Type B pancreatic cell (in vitro differentiated cells): ENCODE measurements around the gene TSTD2. TPM values are rescaled to one million over a fixed set of nuclear protein-coding genes. Genes with fewer than 3 reads are reported as not detected.
"Not testable (repeated sequence)": the region's sequence is repeated elsewhere in the genome, so short reads cannot be mapped to it uniquely, and the experiment has no call there.

Experiments used
- DNase-seq: peaks from one replicate; pipeline ENCODE4 v3.0.0; 2021; ENCODE audit warnings: mixed read lengths; ENCODE audit not compliant: unreplicated experiment; ENCODE audit errors: extremely low spot score
- H3K27ac Mint-ChIP-seq: 2 replicates; pipeline ENCODE4 v1.8.0; 2021; ENCODE audit warnings: mild to moderate bottlenecking, mixed read lengths
- H3K27me3 Mint-ChIP-seq: 2 replicates; pipeline ENCODE4 v1.8.0; 2021; ENCODE audit warnings: mixed read lengths
- H3K36me3 Mint-ChIP-seq: 2 replicates; pipeline ENCODE4 v1.8.0; 2021; ENCODE audit warnings: mixed read lengths
- H3K4me1 Mint-ChIP-seq: one replicate; pipeline ENCODE4 v1.8.0; 2021; ENCODE audit warnings: mixed read lengths; ENCODE audit not compliant: unreplicated experiment
- H3K4me3 Mint-ChIP-seq: 2 replicates; pipeline ENCODE4 v1.8.0; 2021; ENCODE audit warnings: mild to moderate bottlenecking, mixed read lengths
- H3K9me3 Mint-ChIP-seq: 2 replicates; pipeline ENCODE4 v1.8.0; 2021; ENCODE audit warnings: mixed read lengths
- total RNA-seq: library from RNA; stranded (reverse); gene quantifications from 2 replicates; pipeline ENCODE4 v1.2.1, GENCODE V29; 2021; ENCODE audit warnings: low replicate concordance
- TF ChIP-seq, protein P1 (sequence below): fragments of 200-600 bp; sonication (generic); conservative IDR thresholded peaks from 2 replicates; pipeline ENCODE4 v1.5.0; 2021; ENCODE audit warnings: antibody characterized with exemption, mild to moderate bottlenecking

Gene TSTD2
- total RNA-seq, 1 donor from 2014 or later = 24.9 TPM

GRCh38 chr9:97591535-97591934 is 41.6 kb downstream of the TSTD2 start:
- H3K36me3 Mint-ChIP-seq = no peaks in the 10 kb centered on the region
- no peak overlapping the region for H3K27ac Mint-ChIP-seq
- no peak overlapping the region for H3K4me3 Mint-ChIP-seq
- TF ChIP-seq, protein P1, sequence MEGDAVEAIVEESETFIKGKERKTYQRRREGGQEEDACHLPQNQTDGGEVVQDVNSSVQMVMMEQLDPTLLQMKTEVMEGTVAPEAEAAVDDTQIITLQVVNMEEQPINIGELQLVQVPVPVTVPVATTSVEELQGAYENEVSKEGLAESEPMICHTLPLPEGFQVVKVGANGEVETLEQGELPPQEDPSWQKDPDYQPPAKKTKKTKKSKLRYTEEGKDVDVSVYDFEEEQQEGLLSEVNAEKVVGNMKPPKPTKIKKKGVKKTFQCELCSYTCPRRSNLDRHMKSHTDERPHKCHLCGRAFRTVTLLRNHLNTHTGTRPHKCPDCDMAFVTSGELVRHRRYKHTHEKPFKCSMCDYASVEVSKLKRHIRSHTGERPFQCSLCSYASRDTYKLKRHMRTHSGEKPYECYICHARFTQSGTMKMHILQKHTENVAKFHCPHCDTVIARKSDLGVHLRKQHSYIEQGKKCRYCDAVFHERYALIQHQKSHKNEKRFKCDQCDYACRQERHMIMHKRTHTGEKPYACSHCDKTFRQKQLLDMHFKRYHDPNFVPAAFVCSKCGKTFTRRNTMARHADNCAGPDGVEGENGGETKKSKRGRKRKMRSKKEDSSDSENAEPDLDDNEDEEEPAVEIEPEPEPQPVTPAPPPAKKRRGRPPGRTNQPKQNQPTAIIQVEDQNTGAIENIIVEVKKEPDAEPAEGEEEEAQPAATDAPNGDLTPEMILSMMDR = no peak
- H3K4me1 Mint-ChIP-seq = no peaks in the 10 kb centered on the region
- no peaks in the 10 kb centered on the region for H3K9me3 Mint-ChIP-seq
- H3K27me3 Mint-ChIP-seq = peaks cover 6% of the 10 kb centered on the region
- DNase-seq = no peak

DNA sequence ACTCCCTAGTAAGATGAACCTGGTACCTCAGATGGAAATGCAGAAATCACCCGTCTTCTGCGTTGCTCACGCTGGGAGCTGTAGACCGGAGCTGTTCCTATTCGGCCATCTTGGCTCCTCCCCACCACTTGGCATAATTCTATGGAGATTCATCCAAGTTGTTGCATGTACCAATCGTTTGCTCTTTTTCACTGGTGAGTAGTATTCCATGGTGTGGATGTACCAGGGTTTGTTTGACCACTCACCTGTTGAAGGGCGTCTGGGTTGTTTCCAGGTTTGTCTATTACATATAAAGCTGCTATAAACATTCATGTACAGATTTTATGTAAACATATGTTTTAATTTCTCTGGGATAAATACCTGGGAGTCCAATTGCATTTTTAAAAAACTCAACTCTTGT is 46.3 kb downstream of the TSTD2 start:
- H3K27ac Mint-ChIP-seq, H3K9me3 Mint-ChIP-seq, H3K4me1 Mint-ChIP-seq, H3K36me3 Mint-ChIP-seq, H3K27me3 Mint-ChIP-seq, DNase-seq, H3K4me3 Mint-ChIP-seq: not testable (repeated sequence)

DNA sequence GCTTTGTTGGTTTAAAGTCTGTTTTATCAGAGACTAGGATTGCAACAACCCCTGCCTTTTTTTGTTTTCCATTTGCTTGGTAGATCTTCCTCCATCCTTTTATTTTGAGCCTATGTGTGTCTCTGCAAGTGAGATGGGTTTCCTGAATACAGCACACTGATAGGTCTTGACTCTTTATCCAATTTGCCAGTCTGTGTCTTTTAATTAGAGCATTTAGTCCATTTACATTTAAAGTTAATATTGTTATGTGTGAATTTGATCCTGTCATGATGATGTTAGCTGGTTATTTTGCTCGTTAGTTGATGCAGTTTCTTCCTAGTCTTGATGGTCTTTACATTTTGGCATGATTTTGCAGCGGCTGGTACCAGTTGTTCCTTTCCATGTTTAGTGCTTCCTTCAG is 48.4 kb downstream of the TSTD2 start:
- DNase-seq, H3K4me3 Mint-ChIP-seq, H3K4me1 Mint-ChIP-seq, H3K27me3 Mint-ChIP-seq, H3K9me3 Mint-ChIP-seq, H3K27ac Mint-ChIP-seq, H3K36me3 Mint-ChIP-seq: not testable (repeated sequence)

- not testable (repeated sequence) for H3K4me1 Mint-ChIP-seq, H3K27me3 Mint-ChIP-seq, H3K9me3 Mint-ChIP-seq, DNase-seq, H3K27ac Mint-ChIP-seq, H3K4me3 Mint-ChIP-seq, H3K36me3 Mint-ChIP-seq
These were observed 51.6 kb downstream of the TSTD2 start for GRCh38 chr9:97581590-97581989.

GRCh38 chr9:97579914-97580313 is 53.3 kb downstream of the TSTD2 start:
- Mint-ChIP-seq H3K4me1 (no peaks in the 10 kb centered on the region), H3K36me3 (no peaks in the 10 kb centered on the region), H3K27me3 (peaks cover 6% of the 10 kb centered on the region), H3K27ac (no peak overlapping the region), H3K9me3 (no peaks in the 10 kb centered on the region), H3K4me3 (no peak overlapping the region)
- no peak for DNase-seq
- TF ChIP-seq, protein P1 = no peak

DNA sequence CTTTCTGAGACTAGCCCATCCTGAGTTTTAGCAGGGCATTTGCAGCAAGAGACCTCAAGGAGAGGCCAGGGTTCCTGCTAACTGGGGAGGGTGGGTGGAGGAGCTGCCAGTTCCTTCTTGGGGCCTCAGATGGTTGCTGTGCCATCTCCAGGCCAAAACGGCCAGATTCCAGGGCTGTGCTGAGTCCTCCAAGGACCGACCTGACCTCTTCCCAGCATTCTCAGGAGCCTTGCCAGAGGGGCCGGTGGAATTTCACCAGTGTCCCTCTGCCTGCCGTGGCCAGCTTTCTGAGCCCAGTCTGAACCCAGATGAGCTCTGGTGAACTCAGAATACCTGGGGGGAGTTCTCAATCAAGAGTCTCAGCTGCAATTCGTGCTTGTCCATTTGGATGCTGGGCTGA is 54.3 kb downstream of the TSTD2 start:
- Mint-ChIP-seq H3K4me3 (no peak overlapping the region), H3K36me3 (no peaks in the 10 kb centered on the region), H3K27ac (no peak overlapping the region), H3K9me3 (no peaks in the 10 kb centered on the region), H3K27me3 (peaks cover 6% of the 10 kb centered on the region), H3K4me1 (no peaks in the 10 kb centered on the region)
- DNase-seq = no peak
- TF ChIP-seq, protein P1 = no peak

- Mint-ChIP-seq H3K4me3 (no peak overlapping the region), H3K27me3 (peaks cover 6% of the 10 kb centered on the region), H3K27ac (no peak overlapping the region), H3K36me3 (no peaks in the 10 kb centered on the region), H3K9me3 (no peaks in the 10 kb centered on the region), H3K4me1 (no peaks in the 10 kb centered on the region)
- DNase-seq = no peak
- TF ChIP-seq, protein P1 = no peak
These were observed 56.1 kb downstream of the TSTD2 start for GRCh38 chr9:97577051-97577450.
